RCC 7860 (cell line): ENCODE results near the gene WDR5B.

ENCODE experiments used
- DNase-seq: peaks from one replicate; pipeline ENCODE4 v3.0.0-alpha.2; 2015; ENCODE audit warnings: low spot score
- FAIRE-seq: peaks from 2 replicates; lab custom pipeline; 2012; peaks lifted over from hg19 to GRCh38; lab: Jason Lieb, UNC

Gene WDR5B

GRCh38 chr3:122374034-122374433 lies 41.8 kb downstream of the WDR5B start:
- DNase-seq, result no peak
- no peak for FAIRE-seq

GRCh38 chr3:122366379-122366749 lies 49.5 kb downstream of the WDR5B start:
- FAIRE-seq (no peak), DNase-seq (peak; percentile 11)

- FAIRE-seq, result peak; percentile 87
- peak; percentile 72 for DNase-seq
Measured at GRCh38 chr3:122365582-122366378, 50.1 kb downstream of the WDR5B start.

- FAIRE-seq, result no peak
Measured at GRCh38 chr3:122365073-122365472, 50.8 kb downstream of the WDR5B start.

GRCh38 chr3:122364490-122364889 lies 51.4 kb downstream of the WDR5B start:
- FAIRE-seq, result no peak
- DNase-seq, result no peak

More at GRCh38 chr3:122365073-122365472, 50.8 kb downstream of the WDR5B start:
- no peak for DNase-seq
